OCI-LY1 (cell line): ENCODE data around the gene DENND1A.

Experiments used
- H2AFZ ChIP-seq: fragments of 200-600 bp; sonication (generic), shearing (Covaris generic); 2 replicates; pipeline ENCODE4 v1.6.0; 2014; ENCODE audit warnings: antibody characterized with exemption, mild to moderate bottlenecking, low read length
- H3F3A ChIP-seq: fragments of 200-600 bp; sonication (generic), shearing (Covaris generic); 2 replicates; pipeline ENCODE4 v1.6.0; 2014; ENCODE audit warnings: mild to moderate bottlenecking, antibody characterized with exemption, low read length, moderate library complexity; ENCODE audit not compliant: insufficient read depth
- H3K27ac ChIP-seq: fragments of 200-600 bp; sonication (generic); 2 replicates; pipeline ENCODE4 v1.5.1; 2014; ENCODE audit warnings: low read length, mixed run types, mild to moderate bottlenecking, low read depth; ENCODE audit not compliant: poor library complexity, severe bottlenecking
- H3K27me3 ChIP-seq: fragments of 200-600 bp; sonication (generic); 2 replicates; pipeline ENCODE4 v1.6.0; 2014; ENCODE audit warnings: antibody characterized with exemption, mild to moderate bottlenecking, low read length, moderate library complexity; ENCODE audit not compliant: insufficient read depth
- H3K36me3 ChIP-seq: fragments of 200-600 bp; sonication (generic); 2 replicates; pipeline ENCODE4 v1.6.1; 2014; ENCODE audit warnings: mild to moderate bottlenecking, antibody characterized with exemption, low read length, moderate library complexity, mixed read lengths; ENCODE audit not compliant: insufficient read depth
- H3K4me1 ChIP-seq: fragments of 200-600 bp; sonication (generic); 2 replicates; pipeline ENCODE4 v1.5.1; 2014; ENCODE audit warnings: mild to moderate bottlenecking, low read length, moderate library complexity; ENCODE audit not compliant: insufficient read depth, severe bottlenecking
- H3K4me2 ChIP-seq: fragments of 200-600 bp; sonication (generic), shearing (Covaris generic); 2 replicates; pipeline ENCODE4 v1.6.1; 2014; ENCODE audit warnings: low read length
- H3K4me3 ChIP-seq: fragments of 200-600 bp; sonication (generic); 2 replicates; pipeline ENCODE4 v1.5.1; 2014; ENCODE audit warnings: low read length, low read depth, mild to moderate bottlenecking, mixed read lengths; ENCODE audit not compliant: poor library complexity, severe bottlenecking
- H3K79me2 ChIP-seq: fragments of 200-600 bp; shearing (Covaris generic); 2 replicates; pipeline ENCODE4 v1.6.1; 2016; ENCODE audit warnings: mixed run types, low read length, mixed read lengths; ENCODE audit not compliant: insufficient read depth
- H3K9ac ChIP-seq: fragments of 200-600 bp; sonication (generic), shearing (Covaris generic); 2 replicates; pipeline ENCODE4 v1.6.1; 2014; ENCODE audit warnings: mild to moderate bottlenecking, low read length, mixed read lengths
- H3K9me2 ChIP-seq: fragments of 200-600 bp; sonication (generic), shearing (Covaris generic); 2 replicates; pipeline ENCODE4 v1.6.1; 2014; ENCODE audit warnings: low read depth, mild to moderate bottlenecking, low read length, mixed read lengths
- H3K9me3 ChIP-seq: fragments of 200-600 bp; shearing (Covaris generic); 2 replicates; pipeline ENCODE4 v1.6.1; 2014; ENCODE audit warnings: low read length, mixed read lengths
- H4K20me1 ChIP-seq: fragments of 200-600 bp; sonication (generic), shearing (Covaris generic); 2 replicates; pipeline ENCODE4 v1.6.0; 2016; ENCODE audit warnings: mild to moderate bottlenecking, low read length; ENCODE audit not compliant: insufficient read depth
- EZH2 ChIP-seq: fragments of 200-600 bp; sonication (generic), shearing (Covaris generic); IDR thresholded peaks from 2 replicates; pipeline ENCODE4 v1.8.0; 2017; ENCODE audit warnings: borderline replicate concordance, mixed run types, mild to moderate bottlenecking, antibody characterized with exemption, low read length, moderate library complexity, mixed read lengths
- TF ChIP-seq, protein P1 (sequence below): fragments of 200-600 bp; sonication (generic), shearing (Covaris generic); IDR thresholded peaks from 2 replicates; pipeline ENCODE4 v1.5.1; 2017; ENCODE audit warnings: mild to moderate bottlenecking, antibody characterized with exemption, low read length, moderate library complexity, mixed read lengths

The DENND1A gene

DNA sequence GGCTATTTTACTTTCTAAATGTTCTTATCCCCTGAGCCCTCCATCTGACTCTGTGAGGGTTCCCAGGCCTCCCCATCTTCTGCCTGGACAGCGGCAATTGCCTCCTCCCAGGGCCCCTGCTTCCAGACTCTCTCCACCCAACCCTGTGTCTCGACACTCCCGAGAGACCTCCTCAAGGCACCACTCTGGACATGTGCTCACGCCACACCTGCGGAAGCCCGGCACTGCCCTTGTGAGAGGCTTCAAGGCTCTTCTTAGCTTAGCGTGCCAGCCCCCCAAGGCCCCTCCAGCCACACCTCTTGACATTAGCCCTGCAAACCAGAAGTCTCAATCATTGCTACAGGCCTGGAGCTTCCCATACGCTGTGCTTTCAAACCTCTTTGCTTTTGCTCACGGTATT is 449.8 kb downstream of the DENND1A start:
- Histone ChIP-seq H3K79me2 (no peaks in the 10 kb centered on the region), H3K9ac (no peak overlapping the region), H4K20me1 (no peaks in the 10 kb centered on the region), H3F3A (no peaks in the 10 kb centered on the region), H2AFZ (no peak overlapping the region), H3K27me3 (no peaks in the 10 kb centered on the region), H3K4me3 (no peak overlapping the region), H3K4me2 (no peak overlapping the region), H3K9me3 (no peaks in the 10 kb centered on the region), H3K27ac (no peak overlapping the region), H3K36me3 (no peaks in the 10 kb centered on the region), H3K4me1 (peaks cover 9% of the 10 kb centered on the region), H3K9me2 (no peaks in the 10 kb centered on the region)
- TF ChIP-seq EZH2: no peak
- TF ChIP-seq, protein P1, sequence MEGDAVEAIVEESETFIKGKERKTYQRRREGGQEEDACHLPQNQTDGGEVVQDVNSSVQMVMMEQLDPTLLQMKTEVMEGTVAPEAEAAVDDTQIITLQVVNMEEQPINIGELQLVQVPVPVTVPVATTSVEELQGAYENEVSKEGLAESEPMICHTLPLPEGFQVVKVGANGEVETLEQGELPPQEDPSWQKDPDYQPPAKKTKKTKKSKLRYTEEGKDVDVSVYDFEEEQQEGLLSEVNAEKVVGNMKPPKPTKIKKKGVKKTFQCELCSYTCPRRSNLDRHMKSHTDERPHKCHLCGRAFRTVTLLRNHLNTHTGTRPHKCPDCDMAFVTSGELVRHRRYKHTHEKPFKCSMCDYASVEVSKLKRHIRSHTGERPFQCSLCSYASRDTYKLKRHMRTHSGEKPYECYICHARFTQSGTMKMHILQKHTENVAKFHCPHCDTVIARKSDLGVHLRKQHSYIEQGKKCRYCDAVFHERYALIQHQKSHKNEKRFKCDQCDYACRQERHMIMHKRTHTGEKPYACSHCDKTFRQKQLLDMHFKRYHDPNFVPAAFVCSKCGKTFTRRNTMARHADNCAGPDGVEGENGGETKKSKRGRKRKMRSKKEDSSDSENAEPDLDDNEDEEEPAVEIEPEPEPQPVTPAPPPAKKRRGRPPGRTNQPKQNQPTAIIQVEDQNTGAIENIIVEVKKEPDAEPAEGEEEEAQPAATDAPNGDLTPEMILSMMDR: no peak

DNA sequence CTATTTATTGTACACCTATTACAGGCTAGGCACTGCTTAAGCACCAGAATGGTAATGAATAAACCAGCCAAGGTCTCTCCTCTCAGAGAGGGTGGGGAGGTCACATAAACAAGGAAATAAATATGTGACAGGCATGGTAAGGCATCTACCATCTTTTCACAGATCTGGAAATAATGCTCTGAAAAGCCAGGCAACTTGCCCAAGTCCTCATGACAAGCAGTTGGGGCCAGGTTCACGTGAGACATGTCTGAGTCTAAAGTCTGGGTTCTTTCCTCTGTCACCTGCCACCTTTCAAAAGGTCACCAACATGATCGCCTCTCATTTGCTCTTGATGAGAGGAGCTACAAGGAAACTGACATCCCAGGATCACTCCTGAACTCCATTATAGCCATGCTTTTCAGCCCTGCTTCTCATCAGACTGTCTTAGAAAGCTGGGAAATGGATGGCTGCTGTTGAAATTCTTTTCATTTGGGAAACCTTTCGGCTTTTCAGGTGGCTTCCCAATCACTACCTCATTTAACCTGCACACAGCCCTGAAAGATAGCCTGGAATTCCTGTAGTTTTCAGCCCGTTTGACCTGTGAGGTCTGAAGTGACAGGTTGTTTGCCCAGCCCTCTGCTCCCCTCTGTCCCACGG is 450.8 kb downstream of the DENND1A start:
- Histone ChIP-seq H3K9me3 (no peaks in the 10 kb centered on the region), H3K9ac (no peak overlapping the region), H4K20me1 (no peaks in the 10 kb centered on the region), H3K27ac (no peak overlapping the region), H2AFZ (no peak overlapping the region), H3K36me3 (no peaks in the 10 kb centered on the region), H3F3A (no peaks in the 10 kb centered on the region), H3K9me2 (no peaks in the 10 kb centered on the region), H3K4me3 (no peak overlapping the region), H3K4me2 (no peak overlapping the region), H3K4me1 (peaks cover 15% of the 10 kb centered on the region), H3K27me3 (no peaks in the 10 kb centered on the region), H3K79me2 (no peaks in the 10 kb centered on the region)
- TF ChIP-seq, protein P1: no peak
- TF ChIP-seq EZH2: no peak

DNA sequence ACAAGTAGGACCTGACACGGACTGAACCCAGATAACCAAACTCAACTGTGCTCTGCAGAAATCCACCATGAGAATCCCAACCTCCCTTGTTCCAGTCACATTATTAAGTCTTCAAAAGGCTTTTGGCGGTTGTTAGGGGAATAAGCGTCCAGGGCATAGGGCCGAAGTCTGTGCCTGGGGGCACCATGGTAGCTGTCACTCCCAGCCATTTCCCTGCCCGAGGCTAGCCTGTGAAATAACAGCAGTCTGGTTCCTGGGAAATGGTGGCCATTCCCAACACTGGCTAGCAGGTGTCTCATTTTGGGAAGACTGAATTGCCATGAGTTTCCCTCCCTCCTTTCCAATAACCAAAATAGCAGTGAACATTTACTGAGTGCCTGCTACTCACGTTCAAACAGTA is 451.8 kb downstream of the DENND1A start:
- Histone ChIP-seq H3F3A (no peaks in the 10 kb centered on the region), H3K79me2 (no peaks in the 10 kb centered on the region), H3K9ac (no peak overlapping the region), H3K9me3 (no peaks in the 10 kb centered on the region), H2AFZ (no peak overlapping the region), H3K4me3 (no peak overlapping the region), H3K27me3 (no peaks in the 10 kb centered on the region), H4K20me1 (no peaks in the 10 kb centered on the region), H3K27ac (no peak overlapping the region), H3K4me1 (peaks cover 15% of the 10 kb centered on the region), H3K4me2 (no peak overlapping the region), H3K9me2 (no peaks in the 10 kb centered on the region), H3K36me3 (no peaks in the 10 kb centered on the region)
- TF ChIP-seq, protein P1: no peak
- TF ChIP-seq EZH2: no peak
